HEK293 (cell line): ENCODE results near the gene LZIC.
A peak's percentile ranks its signal among the peaks of the same experiment; 100 is the strongest.

Experiments
- CTCF ChIA-PET: fragments of 350-600 bp; formaldehyde crosslinking; extraction: SDS; loops from one replicate; lab custom pipeline; 2021; ENCODE audit warnings: antibody characterized with exemption; lab: Yijun Ruan, JAX
- POLR2A ChIA-PET: fragments of 300-600 bp; formaldehyde crosslinking; extraction: SDS; loops from one replicate; lab custom pipeline; 2020; ENCODE audit warnings: antibody characterized with exemption, inconsistent platforms; lab: Yijun Ruan, JAX
- H3K27ac ChIP-seq: fragments of 200-500 bp; sonication (Bioruptor generic); 2 replicates; pipeline ENCODE4 v1.5.1; 2014; ENCODE audit warnings: low read depth, low read length, control low read depth, inconsistent platforms; ENCODE audit errors: extremely low read depth
- H3K36me3 ChIP-seq, 2 experiments: fragments of 200-500 bp in 1 of 2; sonication (Bioruptor generic) in 1 of 2; 1 replicate in 1 of 2; 2 replicates in 1 of 2; pipeline ENCODE4 v1.5.1; 2014 to 2017; ENCODE audit warnings: inconsistent platforms in 2 of 2, low read length in 2 of 2; ENCODE audit not compliant: control insufficient read depth in 2 of 2, insufficient read depth in 1 of 2
- H3K4me1 ChIP-seq: fragments of 200-500 bp; sonication (Bioruptor generic); 2 replicates; pipeline ENCODE4 v1.5.1; 2014; ENCODE audit warnings: mild to moderate bottlenecking, low read length, inconsistent platforms; ENCODE audit not compliant: control insufficient read depth, insufficient read depth
- H3K4me3 ChIP-seq: 2 replicates; pipeline ENCODE4 v1.5.1; 2011; ENCODE audit warnings: low read depth, mild to moderate bottlenecking, control low read depth, low read length, moderate library complexity
- H3K9me3 ChIP-seq: fragments of 200-500 bp; sonication (Bioruptor generic); 2 replicates; pipeline ENCODE4 v1.5.1; 2014; ENCODE audit warnings: low read depth, low read length, inconsistent platforms; ENCODE audit not compliant: control insufficient read depth, insufficient read depth
- OSR2 ChIP-seq: fragments of 450-650 bp; formaldehyde crosslinking; IDR thresholded peaks from 2 replicates; pipeline ENCODE4 v1.5.1; 2016; ENCODE audit warnings: missing biosample characterization, missing genetic modification characterization
- SCRT2 ChIP-seq: fragments of 450-650 bp; formaldehyde crosslinking; IDR thresholded peaks from 2 replicates; pipeline ENCODE4 v1.5.1; 2016; ENCODE audit warnings: missing biosample characterization, missing genetic modification characterization
- WT1 ChIP-seq: fragments of 450-650 bp; formaldehyde crosslinking; IDR thresholded peaks from 2 replicates; pipeline ENCODE4 v1.5.1; 2016; ENCODE audit warnings: missing biosample characterization, missing genetic modification characterization
- ZBTB8A ChIP-seq: fragments of 450-650 bp; formaldehyde crosslinking; IDR thresholded peaks from 2 replicates; pipeline ENCODE4 v1.5.1; 2016; ENCODE audit warnings: missing biosample characterization, missing genetic modification characterization
- ZFP37 ChIP-seq: fragments of 450-650 bp; formaldehyde crosslinking; IDR thresholded peaks from 2 replicates; pipeline ENCODE4 v1.5.1; 2016; ENCODE audit warnings: missing biosample characterization, missing genetic modification characterization
- ZNF146 ChIP-seq: fragments of 450-650 bp; formaldehyde crosslinking; IDR thresholded peaks from 2 replicates; pipeline ENCODE4 v1.5.1; 2016; ENCODE audit warnings: missing biosample characterization, missing genetic modification characterization
- ZNF394 ChIP-seq: fragments of 450-650 bp; formaldehyde crosslinking; IDR thresholded peaks from 2 replicates; pipeline ENCODE4 v1.5.1; 2016; ENCODE audit warnings: missing biosample characterization, missing genetic modification characterization, mild to moderate bottlenecking, moderate library complexity, borderline replicate concordance
- ZNF423 ChIP-seq: fragments of 450-650 bp; formaldehyde crosslinking; IDR thresholded peaks from 2 replicates; pipeline ENCODE4 v1.5.1; 2016; ENCODE audit warnings: missing biosample characterization, missing genetic modification characterization
- ZNF548 ChIP-seq: fragments of 450-650 bp; formaldehyde crosslinking; IDR thresholded peaks from 2 replicates; pipeline ENCODE4 v1.5.1; 2016; ENCODE audit warnings: missing biosample characterization, missing genetic modification characterization
- ZNF776 ChIP-seq: fragments of 450-650 bp; formaldehyde crosslinking; IDR thresholded peaks from 2 replicates; pipeline ENCODE4 v1.5.0; 2017; ENCODE audit warnings: missing biosample characterization, missing genetic modification characterization, borderline replicate concordance
- ZNF791 ChIP-seq: fragments of 450-650 bp; formaldehyde crosslinking; IDR thresholded peaks from 2 replicates; pipeline ENCODE4 v1.5.1; 2016; ENCODE audit warnings: missing biosample characterization, missing genetic modification characterization
- TF ChIP-seq, protein P1 (sequence below): fragments of 450-650 bp; formaldehyde crosslinking; IDR thresholded peaks from 2 replicates; pipeline ENCODE4 v1.5.1; 2016; ENCODE audit warnings: missing biosample characterization, missing genetic modification characterization
- TF ChIP-seq, protein P2 (sequence below): fragments of 450-650 bp; formaldehyde crosslinking; IDR thresholded peaks from 2 replicates; pipeline ENCODE4 v1.5.1; 2016; ENCODE audit warnings: missing biosample characterization, missing genetic modification characterization, low read depth
- TF ChIP-seq, protein P3 (sequence below): fragments of 450-650 bp; formaldehyde crosslinking; IDR thresholded peaks from 2 replicates; pipeline ENCODE4 v1.5.1; 2017; ENCODE audit warnings: missing biosample characterization, mild to moderate bottlenecking, missing genetic modification characterization, moderate library complexity
- TF ChIP-seq, protein P4 (sequence below): fragments of 450-650 bp; formaldehyde crosslinking; conservative IDR thresholded peaks from 2 replicates; pipeline ENCODE4 v1.5.1; 2016; ENCODE audit warnings: low read depth, missing biosample characterization, missing genetic modification characterization
- TF ChIP-seq, protein P5 (sequence below): fragments of 450-650 bp; formaldehyde crosslinking; IDR thresholded peaks from 2 replicates; pipeline ENCODE4 v1.5.1; 2016; ENCODE audit warnings: missing biosample characterization, missing genetic modification characterization

LZIC gene

DNA sequence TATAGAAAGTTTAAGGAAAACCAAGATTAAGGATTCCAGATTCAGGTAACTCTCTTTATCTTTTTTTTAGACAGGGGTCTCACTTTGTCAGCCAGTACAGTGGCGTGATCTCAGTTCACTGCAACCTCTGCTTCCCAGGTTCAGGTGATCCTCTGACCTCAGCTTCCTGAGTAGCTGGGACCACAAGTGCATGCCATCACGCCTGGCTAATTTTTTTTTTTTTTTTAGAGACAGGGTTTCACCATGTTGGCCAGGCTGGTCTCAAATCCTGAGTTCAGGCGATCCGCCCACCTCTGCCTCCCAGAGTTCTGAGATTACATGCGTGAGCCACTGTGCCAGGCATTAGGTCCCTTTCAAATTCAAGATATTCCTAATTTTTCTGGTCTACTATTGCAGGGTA, 15.9 kb downstream of the LZIC start:
- POLR2A ChIA-PET: interaction anchor here (0.6 to 0.7 kb wide), 3 partner anchors 11 to 286 kb away, joined by 3 to 4 read pairs (median 3); no protein-coding TSS in a partner anchor
- TF ChIP-seq, protein P1, sequence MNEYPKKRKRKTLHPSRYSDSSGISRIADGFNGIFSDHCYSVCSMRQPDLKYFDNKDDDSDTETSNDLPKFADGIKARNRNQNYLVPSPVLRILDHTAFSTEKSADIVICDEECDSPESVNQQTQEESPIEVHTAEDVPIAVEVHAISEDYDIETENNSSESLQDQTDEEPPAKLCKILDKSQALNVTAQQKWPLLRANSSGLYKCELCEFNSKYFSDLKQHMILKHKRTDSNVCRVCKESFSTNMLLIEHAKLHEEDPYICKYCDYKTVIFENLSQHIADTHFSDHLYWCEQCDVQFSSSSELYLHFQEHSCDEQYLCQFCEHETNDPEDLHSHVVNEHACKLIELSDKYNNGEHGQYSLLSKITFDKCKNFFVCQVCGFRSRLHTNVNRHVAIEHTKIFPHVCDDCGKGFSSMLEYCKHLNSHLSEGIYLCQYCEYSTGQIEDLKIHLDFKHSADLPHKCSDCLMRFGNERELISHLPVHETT: no peak
- no peak for TF ChIP-seq ZNF423
- TF ChIP-seq ZNF791 (tag by site-specific recombination): no peak
- no peak for TF ChIP-seq SCRT2 (tag by site-specific recombination)
- TF ChIP-seq, protein P2, sequence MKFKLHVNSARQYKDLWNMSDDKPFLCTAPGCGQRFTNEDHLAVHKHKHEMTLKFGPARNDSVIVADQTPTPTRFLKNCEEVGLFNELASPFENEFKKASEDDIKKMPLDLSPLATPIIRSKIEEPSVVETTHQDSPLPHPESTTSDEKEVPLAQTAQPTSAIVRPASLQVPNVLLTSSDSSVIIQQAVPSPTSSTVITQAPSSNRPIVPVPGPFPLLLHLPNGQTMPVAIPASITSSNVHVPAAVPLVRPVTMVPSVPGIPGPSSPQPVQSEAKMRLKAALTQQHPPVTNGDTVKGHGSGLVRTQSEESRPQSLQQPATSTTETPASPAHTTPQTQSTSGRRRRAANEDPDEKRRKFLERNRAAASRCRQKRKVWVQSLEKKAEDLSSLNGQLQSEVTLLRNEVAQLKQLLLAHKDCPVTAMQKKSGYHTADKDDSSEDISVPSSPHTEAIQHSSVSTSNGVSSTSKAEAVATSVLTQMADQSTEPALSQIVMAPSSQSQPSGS (tag by site-specific recombination): no peak
- TF ChIP-seq, protein P3, sequence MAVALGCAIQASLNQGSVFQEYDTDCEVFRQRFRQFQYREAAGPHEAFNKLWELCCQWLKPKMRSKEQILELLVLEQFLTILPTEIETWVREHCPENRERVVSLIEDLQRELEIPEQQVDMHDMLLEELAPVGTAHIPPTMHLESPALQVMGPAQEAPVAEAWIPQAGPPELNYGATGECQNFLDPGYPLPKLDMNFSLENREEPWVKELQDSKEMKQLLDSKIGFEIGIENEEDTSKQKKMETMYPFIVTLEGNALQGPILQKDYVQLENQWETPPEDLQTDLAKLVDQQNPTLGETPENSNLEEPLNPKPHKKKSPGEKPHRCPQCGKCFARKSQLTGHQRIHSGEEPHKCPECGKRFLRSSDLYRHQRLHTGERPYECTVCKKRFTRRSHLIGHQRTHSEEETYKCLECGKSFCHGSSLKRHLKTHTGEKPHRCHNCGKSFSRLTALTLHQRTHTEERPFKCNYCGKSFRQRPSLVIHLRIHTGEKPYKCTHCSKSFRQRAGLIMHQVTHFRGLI: no peak
- no peak for TF ChIP-seq ZNF776
- peak; percentile 74 for TF ChIP-seq OSR2 (tag by site-specific recombination)
- TF ChIP-seq, protein P4, sequence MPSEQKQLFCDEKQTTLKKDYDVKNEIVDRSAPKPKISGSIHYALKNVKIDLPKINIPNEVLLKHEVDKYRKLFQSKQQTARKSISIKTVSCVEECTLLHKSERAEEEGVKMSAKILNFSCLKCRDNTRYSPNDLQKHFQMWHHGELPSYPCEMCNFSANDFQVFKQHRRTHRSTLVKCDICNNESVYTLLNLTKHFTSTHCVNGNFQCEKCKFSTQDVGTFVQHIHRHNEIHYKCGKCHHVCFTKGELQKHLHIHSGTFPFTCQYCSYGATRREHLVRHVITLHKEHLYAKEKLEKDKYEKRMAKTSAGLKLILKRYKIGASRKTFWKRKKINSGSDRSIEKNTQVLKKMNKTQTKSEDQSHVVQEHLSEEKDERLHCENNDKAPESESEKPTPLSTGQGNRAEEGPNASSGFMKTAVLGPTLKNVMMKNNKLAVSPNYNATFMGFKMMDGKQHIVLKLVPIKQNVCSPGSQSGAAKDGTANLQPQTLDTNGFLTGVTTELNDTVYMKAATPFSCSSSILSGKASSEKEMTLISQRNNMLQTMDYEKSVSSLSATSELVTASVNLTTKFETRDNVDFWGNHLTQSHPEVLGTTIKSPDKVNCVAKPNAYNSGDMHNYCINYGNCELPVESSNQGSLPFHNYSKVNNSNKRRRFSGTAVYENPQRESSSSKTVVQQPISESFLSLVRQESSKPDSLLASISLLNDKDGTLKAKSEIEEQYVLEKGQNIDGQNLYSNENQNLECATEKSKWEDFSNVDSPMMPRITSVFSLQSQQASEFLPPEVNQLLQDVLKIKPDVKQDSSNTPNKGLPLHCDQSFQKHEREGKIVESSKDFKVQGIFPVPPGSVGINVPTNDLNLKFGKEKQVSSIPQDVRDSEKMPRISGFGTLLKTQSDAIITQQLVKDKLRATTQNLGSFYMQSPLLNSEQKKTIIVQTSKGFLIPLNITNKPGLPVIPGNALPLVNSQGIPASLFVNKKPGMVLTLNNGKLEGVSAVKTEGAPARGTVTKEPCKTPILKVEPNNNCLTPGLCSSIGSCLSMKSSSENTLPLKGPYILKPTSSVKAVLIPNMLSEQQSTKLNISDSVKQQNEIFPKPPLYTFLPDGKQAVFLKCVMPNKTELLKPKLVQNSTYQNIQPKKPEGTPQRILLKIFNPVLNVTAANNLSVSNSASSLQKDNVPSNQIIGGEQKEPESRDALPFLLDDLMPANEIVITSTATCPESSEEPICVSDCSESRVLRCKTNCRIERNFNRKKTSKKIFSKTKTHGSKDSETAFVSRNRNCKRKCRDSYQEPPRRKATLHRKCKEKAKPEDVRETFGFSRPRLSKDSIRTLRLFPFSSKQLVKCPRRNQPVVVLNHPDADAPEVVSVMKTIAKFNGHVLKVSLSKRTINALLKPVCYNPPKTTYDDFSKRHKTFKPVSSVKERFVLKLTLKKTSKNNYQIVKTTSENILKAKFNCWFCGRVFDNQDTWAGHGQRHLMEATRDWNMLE (tag by site-specific recombination): no peak
- TF ChIP-seq ZNF394 (tag by site-specific recombination): peak; percentile 87
- TF ChIP-seq, protein P5, sequence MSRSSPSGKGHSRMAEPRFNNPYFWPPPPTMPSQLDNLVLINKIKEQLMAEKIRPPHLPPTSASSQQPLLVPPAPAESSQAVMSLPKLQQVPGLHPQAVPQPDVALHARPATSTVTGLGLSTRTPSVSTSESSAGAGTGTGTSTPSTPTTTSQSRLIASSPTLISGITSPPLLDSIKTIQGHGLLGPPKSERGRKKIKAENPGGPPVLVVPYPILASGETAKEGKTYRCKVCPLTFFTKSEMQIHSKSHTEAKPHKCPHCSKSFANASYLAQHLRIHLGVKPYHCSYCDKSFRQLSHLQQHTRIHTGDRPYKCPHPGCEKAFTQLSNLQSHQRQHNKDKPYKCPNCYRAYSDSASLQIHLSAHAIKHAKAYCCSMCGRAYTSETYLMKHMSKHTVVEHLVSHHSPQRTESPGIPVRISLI (tag by site-specific recombination): no peak
- TF ChIP-seq ZNF146 (tag by site-specific recombination): no peak
- no peak for TF ChIP-seq WT1 (tag by site-specific recombination)
- TF ChIP-seq ZFP37 (tag by site-specific recombination): no peak
- no peak for TF ChIP-seq ZNF548 (tag by site-specific recombination)
- no peak for TF ChIP-seq ZBTB8A
- H3K9me3 ChIP-seq: no peaks in the 10 kb centered on the region
- H3K27ac ChIP-seq: no peak overlapping the region
- peaks cover 1% of the 10 kb centered on the region; the same call in 1 of the 2 replicates for H3K4me1 ChIP-seq
- peaks cover 9 to 22% of the 10 kb centered on the region in 2 experiments; a peak in 2 of 3 replicates for H3K36me3 ChIP-seq
- H3K4me3 ChIP-seq: no peak overlapping the region
- CTCF ChIA-PET: interaction anchor here (0.6 kb wide), 2 partner anchors 74 to 474 kb away, joined by 3 to 4 read pairs; no protein-coding TSS in a partner anchor
